ENCODE measurements around the gene ZNF516.
"Not testable (repeated sequence)": the region's sequence is repeated elsewhere in the genome, so short reads cannot be mapped to it uniquely, and the experiment has no call there.

The ZNF516 gene

DNA sequence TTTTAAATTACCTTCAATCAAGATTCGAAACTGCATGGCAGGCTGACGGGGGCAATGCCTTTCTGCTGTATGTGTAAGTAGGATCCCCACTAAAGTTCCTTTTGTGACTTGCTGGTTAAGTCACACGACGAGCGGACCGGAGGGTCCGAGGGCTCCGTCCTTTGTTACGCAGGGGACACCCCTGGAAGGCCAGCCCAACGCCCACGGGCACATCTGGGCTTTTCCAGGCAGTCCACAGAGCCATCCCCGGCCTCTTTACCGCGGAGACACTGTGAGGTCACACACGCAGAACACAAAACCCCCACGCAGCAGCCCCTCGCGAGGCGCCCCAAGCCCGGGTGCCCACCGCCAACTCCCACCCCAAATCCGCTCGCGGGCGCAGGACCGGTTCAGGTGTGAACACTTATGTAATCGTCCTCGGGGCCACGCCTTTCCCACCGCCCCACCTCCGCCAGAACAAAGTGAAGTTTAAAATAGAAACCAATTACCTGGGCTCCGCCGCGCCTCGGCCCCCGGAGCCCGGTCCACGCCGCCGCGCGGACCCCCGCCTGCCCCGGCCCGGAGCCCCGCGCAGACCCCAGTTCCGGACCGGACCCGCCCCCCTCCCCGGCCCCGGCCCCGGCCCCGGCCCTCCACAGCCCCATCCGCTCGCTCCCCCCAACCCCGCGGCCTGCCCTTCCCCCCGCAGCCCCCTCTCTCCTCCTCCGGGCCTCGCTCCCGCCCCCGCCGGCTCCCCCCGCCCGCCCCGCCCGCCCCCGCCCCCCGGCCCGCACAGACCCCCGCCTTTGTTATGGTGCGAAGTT is 4.2 kb downstream of the ZNF516 start:
- DNase-seq, result peak; percentile 69

- no peak for DNase-seq
Measured at GRCh38 chr18:76490033-76490432, 5.0 kb downstream of the ZNF516 start.

GRCh38 chr18:76489081-76489480 is 6.0 kb downstream of the ZNF516 start:
- DNase-seq, result no peak

DNA sequence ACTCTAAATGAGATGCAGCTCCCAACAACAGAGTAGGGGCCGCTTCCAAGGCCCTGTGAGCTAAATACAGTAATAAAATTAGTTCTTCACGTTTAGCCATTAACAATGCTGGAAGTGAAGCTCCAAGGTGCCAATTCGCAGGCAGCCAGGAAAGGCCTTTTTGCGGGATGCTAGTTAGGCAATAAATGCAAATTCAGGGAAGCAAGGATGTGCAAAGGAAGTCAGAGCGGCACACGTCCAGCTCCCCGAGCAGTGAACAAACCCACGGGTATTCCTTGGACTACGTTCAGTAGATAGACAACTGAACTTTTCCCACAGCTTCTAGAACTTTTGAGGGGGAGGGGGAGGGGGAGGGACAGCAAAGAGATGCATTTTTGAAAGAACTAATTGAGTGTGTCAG is 6.9 kb downstream of the ZNF516 start:
- no peak for DNase-seq

GRCh38 chr18:76487782-76488181 is 7.3 kb downstream of the ZNF516 start:
- no peak for DNase-seq

DNA sequence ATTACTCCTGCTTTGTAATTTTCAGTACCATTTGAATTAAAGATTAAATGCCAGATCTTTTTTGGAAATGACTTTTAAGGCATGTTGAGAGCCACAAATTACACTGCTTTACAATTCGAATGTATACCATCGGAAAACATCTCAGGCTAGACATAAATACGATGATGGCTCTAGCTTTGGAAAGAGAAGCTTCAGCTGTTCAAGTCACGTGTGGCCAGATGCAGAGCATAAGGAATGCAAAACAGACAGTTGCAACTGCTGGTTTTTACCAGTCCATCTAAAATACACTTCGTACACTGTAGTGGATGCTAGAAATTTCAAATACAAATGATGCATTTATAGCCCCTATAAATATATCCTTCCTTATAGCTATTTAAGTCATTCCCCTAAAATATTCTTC is 8.0 kb downstream of the ZNF516 start:
- DNase-seq, result no peak

- no peak for DNase-seq
Measured at GRCh38 chr18:76486574-76486973, 8.5 kb downstream of the ZNF516 start.

DNA sequence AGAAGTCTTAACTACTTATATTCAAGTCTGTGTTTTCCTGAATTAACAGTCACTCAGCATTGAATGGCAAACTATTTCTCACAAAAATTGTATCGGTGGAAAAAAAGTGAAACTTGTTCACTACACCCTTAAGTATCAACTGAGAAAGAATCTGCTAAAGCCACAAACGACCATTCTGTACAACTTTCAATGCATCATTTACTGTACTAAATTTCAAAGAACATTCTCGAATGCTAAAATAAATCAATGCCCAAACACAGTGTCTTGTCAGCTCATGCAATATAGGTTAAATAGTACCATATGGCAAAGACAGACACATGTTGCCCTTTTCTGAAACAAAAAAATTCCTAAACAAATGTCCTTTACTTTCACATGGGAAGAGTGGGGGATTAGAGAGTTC is 9.0 kb downstream of the ZNF516 start:
- no peak for DNase-seq

DNA sequence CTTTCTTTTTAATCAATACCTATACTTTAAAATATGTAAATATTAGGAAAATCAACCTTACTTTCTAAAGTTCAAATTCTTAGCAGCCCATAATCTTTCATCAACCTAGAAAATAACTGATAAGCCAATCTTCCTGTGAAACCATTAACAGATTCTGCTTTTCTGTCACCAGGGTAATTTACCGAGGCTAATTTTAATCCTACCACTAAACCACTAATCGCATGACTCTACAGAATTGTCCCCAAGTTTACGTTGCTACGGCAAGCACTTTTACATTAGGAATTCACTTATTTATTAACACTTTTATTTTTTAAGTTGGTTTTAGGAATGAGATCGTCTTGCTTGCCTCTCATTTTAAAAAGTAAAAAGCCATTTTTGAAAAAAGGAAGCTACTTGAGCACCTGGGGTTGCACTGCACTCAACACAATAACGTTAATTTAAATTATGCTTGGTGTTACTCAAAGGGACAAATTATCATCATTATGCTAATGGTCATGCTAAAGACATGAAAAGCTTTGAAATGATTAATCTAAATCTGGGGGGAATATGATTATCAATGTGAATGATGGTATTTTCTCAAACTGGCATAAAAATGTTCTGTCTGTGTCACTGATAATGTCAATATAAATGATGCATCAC is 10.2 kb downstream of the ZNF516 start:
- DNase-seq, result no peak

GRCh38 chr18:76483780-76484179 is 11.3 kb downstream of the ZNF516 start:
- no peak for DNase-seq

GRCh38 chr18:76482971-76483691 is 11.9 kb downstream of the ZNF516 start:
- no peak for DNase-seq

- no peak for DNase-seq
Measured at GRCh38 chr18:76482267-76482666, 12.8 kb downstream of the ZNF516 start.

- DNase-seq, result no peak
Measured at GRCh38 chr18:76480913-76481312, 14.1 kb downstream of the ZNF516 start.

GRCh38 chr18:76479351-76480238 is 15.4 kb downstream of the ZNF516 start:
- DNase-seq, result no peak

DNA sequence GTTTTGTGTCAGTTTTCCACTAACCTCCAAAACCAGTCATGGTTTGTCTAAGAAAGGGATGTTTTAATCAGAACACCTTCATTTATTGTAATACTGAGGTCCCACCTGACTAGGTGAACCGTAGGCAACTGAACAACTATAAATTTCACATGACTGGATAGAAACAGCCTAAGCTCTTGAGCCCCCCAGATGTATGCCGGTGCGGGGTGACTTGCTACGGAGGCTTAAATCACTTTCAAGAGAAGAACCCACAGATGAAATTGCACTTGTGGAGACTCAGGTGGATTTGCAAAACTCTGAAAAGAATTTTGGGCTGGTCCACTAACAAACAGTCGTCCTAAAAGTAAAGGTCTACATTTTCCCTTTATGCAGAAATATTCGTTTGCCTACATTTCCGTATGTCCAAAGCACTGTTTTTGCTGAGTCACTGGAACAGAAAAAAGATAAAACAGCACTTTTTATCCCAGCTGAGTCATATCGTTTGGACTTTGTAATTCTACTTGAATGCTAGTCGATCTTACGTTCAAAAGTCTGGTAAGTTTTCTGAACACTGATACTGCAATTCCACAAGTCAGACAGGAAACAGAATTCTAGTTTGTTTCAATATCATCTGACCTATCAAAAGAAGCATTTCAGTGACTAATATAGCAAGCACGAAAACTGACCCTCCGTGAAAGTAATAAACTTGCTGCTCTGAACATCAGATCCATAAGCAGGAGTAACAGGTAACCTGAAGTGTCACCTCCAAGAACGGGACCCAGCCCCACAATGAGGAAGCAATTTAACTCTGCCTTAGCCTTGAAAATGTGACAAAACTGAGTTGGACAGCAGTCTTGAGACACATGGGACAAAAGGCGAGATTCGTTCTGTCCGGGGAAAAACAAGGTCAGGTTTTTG is 18.1 kb downstream of the ZNF516 start:
- DNase-seq, result no peak

DNA sequence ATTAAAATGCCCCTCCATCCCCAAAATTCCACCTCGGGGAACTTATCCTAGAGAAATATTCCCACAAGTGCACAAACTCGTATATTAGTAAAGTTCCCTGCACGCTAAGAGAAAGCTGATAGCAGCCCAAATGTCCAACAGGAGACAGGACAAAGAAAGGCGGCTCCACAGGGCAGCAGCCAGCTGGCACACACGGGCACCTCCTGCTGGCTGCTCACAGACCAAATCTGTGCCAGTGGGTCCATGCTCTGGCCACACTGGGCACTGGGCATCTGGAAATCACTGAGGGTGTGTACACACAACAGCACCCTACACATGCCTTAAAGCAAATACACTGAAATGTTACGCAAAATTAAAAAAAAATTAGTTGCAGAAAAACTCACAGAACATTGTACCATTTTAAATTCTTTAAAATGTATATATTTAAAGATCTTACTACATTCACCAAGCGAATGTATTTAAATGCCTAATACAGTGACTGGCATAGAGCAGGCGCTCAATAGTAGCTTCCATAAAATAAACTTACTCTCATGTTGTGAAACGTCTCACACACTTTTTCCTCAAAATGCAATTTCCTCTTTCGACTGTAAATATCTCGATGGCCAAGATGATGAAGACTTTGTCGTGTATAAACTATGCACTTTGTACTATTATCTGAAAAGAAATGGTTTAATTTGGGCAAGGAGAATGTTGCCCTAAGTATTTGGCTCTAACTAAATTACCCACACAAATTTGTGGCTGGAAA is 19.4 kb downstream of the ZNF516 start:
- DNase-seq, result no peak

DNA sequence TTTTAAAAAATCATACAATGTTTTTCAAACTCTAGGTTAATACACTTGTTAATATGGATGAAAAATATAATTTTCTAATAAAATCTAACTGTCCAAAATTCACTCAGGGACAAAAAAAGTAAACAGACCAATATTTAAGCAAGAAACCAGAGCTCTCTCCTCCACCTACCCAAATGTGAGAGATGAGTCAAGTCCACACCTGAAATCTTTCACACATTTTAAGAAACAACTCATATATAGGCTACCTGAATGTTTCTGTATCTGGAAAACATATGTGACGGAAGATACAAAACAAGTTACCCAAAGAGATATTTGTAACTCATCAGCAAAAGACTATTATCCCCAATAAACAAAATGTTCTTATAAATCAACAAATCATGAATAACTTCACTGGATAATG is 20.2 kb downstream of the ZNF516 start:
- no peak for DNase-seq

GRCh38 chr18:76473521-76473920 is 21.5 kb downstream of the ZNF516 start:
- not testable (repeated sequence) for DNase-seq

- DNase-seq, result no peak
Measured at GRCh38 chr18:76472829-76473228, 22.2 kb downstream of the ZNF516 start.

GRCh38 chr18:76471593-76471992 is 23.4 kb downstream of the ZNF516 start:
- DNase-seq, result no peak

Data from CD4-positive, alpha-beta T cell treated with Interleukin-17A for 4 hours (primary cell).